DOHH2 (cell line): ENCODE measurements around the gene MSLN.

Experiments
- H3F3A ChIP-seq: fragments of 200-600 bp; sonication (generic), shearing (Covaris generic); 2 replicates; pipeline ENCODE4 v1.6.0; 2016; ENCODE audit warnings: antibody characterized with exemption, mild to moderate bottlenecking; ENCODE audit not compliant: control insufficient read depth, insufficient read depth
- H3K27ac ChIP-seq: fragments of 200-600 bp; sonication (generic); 2 replicates; pipeline ENCODE4 v1.5.1; 2014; ENCODE audit warnings: low read depth, mild to moderate bottlenecking, low read length, moderate library complexity
- H3K27me3 ChIP-seq: fragments of 200-600 bp; sonication (generic); 2 replicates; pipeline ENCODE4 v1.6.1; 2014; ENCODE audit warnings: mild to moderate bottlenecking, low read length, mixed read lengths; ENCODE audit not compliant: control insufficient read depth
- H3K36me3 ChIP-seq: fragments of 200-600 bp; sonication (generic); 2 replicates; pipeline ENCODE4 v1.6.1; 2014; ENCODE audit warnings: mild to moderate bottlenecking, low read length, moderate library complexity, mixed read lengths; ENCODE audit not compliant: control insufficient read depth
- H3K4me1 ChIP-seq: fragments of 200-600 bp; sonication (generic); 2 replicates; pipeline ENCODE4 v1.6.1; 2014; ENCODE audit warnings: mild to moderate bottlenecking, low read length, mixed read lengths; ENCODE audit not compliant: control insufficient read depth
- H3K4me2 ChIP-seq: fragments of 200-600 bp; sonication (generic); 2 replicates; pipeline ENCODE4 v1.6.0; 2014; ENCODE audit warnings: mild to moderate bottlenecking, low read length, moderate library complexity
- H3K4me3 ChIP-seq: fragments of 200-600 bp; sonication (generic); 2 replicates; pipeline ENCODE4 v1.5.1; 2014; ENCODE audit warnings: mild to moderate bottlenecking, low read length, mixed read lengths
- H3K79me2 ChIP-seq: fragments of 200-600 bp; sonication (generic); 2 replicates; pipeline ENCODE4 v1.6.1; 2014; ENCODE audit warnings: mild to moderate bottlenecking, low read length, mixed read lengths; ENCODE audit not compliant: control insufficient read depth
- H3K9me2 ChIP-seq: fragments of 200-600 bp; sonication (generic); replicated peaks from 2 replicates; pipeline ENCODE4 v1.6.1; 2014; ENCODE audit warnings: mild to moderate bottlenecking, low read length, mixed read lengths; ENCODE audit not compliant: control insufficient read depth
- H3K9me3 ChIP-seq: fragments of 200-600 bp; sonication (generic); 2 replicates; pipeline ENCODE4 v1.6.1; 2014; ENCODE audit warnings: antibody characterized with exemption, low read length, mixed read lengths; ENCODE audit not compliant: control insufficient read depth, insufficient read depth
- H4K20me1 ChIP-seq: fragments of 200-600 bp; sonication (generic); 2 replicates; pipeline ENCODE4 v1.6.0; 2014; ENCODE audit warnings: low read depth, mild to moderate bottlenecking, antibody characterized with exemption, low read length, moderate library complexity; ENCODE audit not compliant: control insufficient read depth, insufficient read depth
- EZH2phosphoT487 ChIP-seq: fragments of 200-600 bp; sonication (generic); IDR thresholded peaks from 2 replicates; pipeline ENCODE4 v1.6.1; 2017; ENCODE audit warnings: borderline replicate concordance, mild to moderate bottlenecking, antibody characterized with exemption, low read length, moderate library complexity, mixed read lengths
- TF ChIP-seq, protein P1 (sequence below): fragments of 200-600 bp; sonication (generic); IDR thresholded peaks from one replicate; pipeline ENCODE4 v1.5.1; 2014; ENCODE audit warnings: antibody characterized with exemption, mild to moderate bottlenecking, low read depth, low read length; ENCODE audit not compliant: poor library complexity, severe bottlenecking

MSLN gene

GRCh38 chr16:766008-766819 lies 5.7 kb downstream of the MSLN start:
- no peaks in the 10 kb centered on the region for H3K27me3 ChIP-seq

DNA sequence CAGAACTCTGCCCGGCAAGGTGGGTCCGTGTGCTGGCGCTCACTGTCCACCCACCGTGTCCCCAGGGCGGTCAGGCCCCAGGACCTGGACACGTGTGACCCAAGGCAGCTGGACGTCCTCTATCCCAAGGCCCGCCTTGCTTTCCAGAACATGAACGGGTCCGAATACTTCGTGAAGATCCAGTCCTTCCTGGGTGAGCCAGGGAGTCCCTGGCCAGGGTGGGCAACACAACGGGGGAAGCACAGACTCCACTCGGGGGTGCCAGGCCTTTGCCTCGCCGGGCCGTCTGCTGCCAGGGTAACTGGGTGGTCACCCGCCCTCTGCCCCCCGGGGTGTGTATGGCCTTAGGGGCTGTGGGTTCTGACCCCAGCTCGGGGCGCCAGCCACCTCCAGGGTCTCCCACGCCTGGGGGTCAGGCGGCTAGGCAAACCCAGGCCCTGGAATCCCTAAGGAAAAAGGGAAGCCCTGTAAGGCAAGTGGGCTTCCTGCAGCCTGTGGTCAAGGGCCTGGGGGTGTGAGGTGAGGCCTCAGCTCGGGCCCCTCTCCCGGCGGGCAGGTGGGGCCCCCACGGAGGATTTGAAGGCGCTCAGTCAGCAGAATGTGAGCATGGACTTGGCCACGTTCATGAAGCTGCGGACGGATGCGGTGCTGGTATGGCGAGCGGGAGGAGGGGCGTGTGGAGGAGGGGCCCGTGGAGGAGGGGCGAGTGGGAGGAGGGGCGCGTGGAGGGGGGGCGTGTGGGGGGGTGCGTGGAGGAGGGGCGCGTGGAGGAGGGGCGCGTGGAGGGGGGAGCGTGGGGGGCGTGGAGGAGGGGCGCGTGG lies 6.5 kb downstream of the MSLN start:
- Histone ChIP-seq H3K9me3 (no peaks in the 10 kb centered on the region), H3K27ac (no peak overlapping the region), H3K4me3 (no peak overlapping the region), H3K4me2 (no peak overlapping the region), H3F3A (no peaks in the 10 kb centered on the region), H3K27me3 (no peaks in the 10 kb centered on the region), H4K20me1 (no peaks in the 10 kb centered on the region), H3K36me3 (no peaks in the 10 kb centered on the region), H3K4me1 (no peaks in the 10 kb centered on the region), H3K9me2 (no peaks in the 10 kb centered on the region), H3K79me2 (no peaks in the 10 kb centered on the region)
- no peak for TF ChIP-seq EZH2phosphoT487
- TF ChIP-seq, protein P1, sequence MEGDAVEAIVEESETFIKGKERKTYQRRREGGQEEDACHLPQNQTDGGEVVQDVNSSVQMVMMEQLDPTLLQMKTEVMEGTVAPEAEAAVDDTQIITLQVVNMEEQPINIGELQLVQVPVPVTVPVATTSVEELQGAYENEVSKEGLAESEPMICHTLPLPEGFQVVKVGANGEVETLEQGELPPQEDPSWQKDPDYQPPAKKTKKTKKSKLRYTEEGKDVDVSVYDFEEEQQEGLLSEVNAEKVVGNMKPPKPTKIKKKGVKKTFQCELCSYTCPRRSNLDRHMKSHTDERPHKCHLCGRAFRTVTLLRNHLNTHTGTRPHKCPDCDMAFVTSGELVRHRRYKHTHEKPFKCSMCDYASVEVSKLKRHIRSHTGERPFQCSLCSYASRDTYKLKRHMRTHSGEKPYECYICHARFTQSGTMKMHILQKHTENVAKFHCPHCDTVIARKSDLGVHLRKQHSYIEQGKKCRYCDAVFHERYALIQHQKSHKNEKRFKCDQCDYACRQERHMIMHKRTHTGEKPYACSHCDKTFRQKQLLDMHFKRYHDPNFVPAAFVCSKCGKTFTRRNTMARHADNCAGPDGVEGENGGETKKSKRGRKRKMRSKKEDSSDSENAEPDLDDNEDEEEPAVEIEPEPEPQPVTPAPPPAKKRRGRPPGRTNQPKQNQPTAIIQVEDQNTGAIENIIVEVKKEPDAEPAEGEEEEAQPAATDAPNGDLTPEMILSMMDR, result no peak

More at GRCh38 chr16:766008-766819, 5.7 kb downstream of the MSLN start:
- Histone ChIP-seq H3K79me2 (no peaks in the 10 kb centered on the region), H3K36me3 (no peaks in the 10 kb centered on the region), H3K4me2 (no peak overlapping the region), H4K20me1 (no peaks in the 10 kb centered on the region), H3K4me3 (no peak overlapping the region), H3K27ac (no peak overlapping the region), H3F3A (no peaks in the 10 kb centered on the region), H3K4me1 (no peaks in the 10 kb centered on the region), H3K9me3 (no peaks in the 10 kb centered on the region), H3K9me2 (no peaks in the 10 kb centered on the region)
- TF ChIP-seq, protein P1, result no peak
- TF ChIP-seq EZH2phosphoT487, result no peak

GRCh38 chr16:767743-768235 lies 7.3 kb downstream of the MSLN start:
- Histone ChIP-seq H3K36me3 (no peaks in the 10 kb centered on the region), H3K9me3 (no peaks in the 10 kb centered on the region), H3K4me3 (no peak overlapping the region), H3F3A (no peaks in the 10 kb centered on the region), H3K27me3 (no peaks in the 10 kb centered on the region), H3K79me2 (no peaks in the 10 kb centered on the region), H3K4me2 (no peak overlapping the region), H4K20me1 (no peaks in the 10 kb centered on the region), H3K4me1 (no peaks in the 10 kb centered on the region), H3K27ac (no peak overlapping the region), H3K9me2 (no peaks in the 10 kb centered on the region)
- TF ChIP-seq EZH2phosphoT487, result no peak
- TF ChIP-seq, protein P1, result no peak
